ENCODE results near the gene TFE3.

DNA sequence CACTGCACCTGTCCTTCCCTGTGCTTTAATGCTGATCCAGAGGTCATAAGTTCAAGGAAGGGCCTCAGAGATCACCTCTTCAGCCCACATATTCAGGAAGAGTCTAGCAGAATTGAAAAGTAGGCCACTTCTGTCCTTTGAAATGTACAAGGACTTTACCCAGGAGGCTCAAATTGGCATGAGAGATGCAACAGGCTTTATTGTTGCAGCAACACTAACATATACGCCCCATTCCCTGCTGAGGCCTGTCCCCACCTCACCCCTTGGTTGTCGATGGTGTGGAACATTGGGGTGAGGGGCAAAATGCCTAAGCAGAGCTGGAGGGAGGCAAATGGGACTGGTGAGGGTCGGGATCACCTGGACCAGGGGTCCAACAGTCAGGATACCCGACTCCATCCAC, 27.8 kb upstream of the TFE3 start:
- TF ChIP-seq EZH2 (IDR thresholded peaks at IDR 0.05) (no peak), POLR2AphosphoS5 (IDR thresholded peaks at IDR 0.05; ENCODE audit: borderline replicate concordance, low read depth, low read length) (no peak), FOXP2 (optimal IDR thresholded peaks at IDR 0.05; ENCODE audit: control extremely low read depth, extremely low read length, insufficient read depth) (no peak)
